Keratinocyte (primary cell): ENCODE data around the gene ATRNL1. TPM values are rescaled to one million over a fixed set of nuclear protein-coding genes. Genes with fewer than 3 reads are reported as not detected.

Experiments used
- DNase-seq: peaks from one replicate; pipeline ENCODE4 v3.0.0-alpha.2; 2011; ENCODE audit warnings: low read depth, missing footprints, low spot score
- FAIRE-seq: peaks from 2 replicates; lab custom pipeline; 2011; peaks lifted over from hg19 to GRCh38; lab: Jason Lieb, UNC
- H2AFZ ChIP-seq: 2 replicates; pipeline ENCODE4 v1.6.0; 2012; ENCODE audit warnings: low read length, control low read depth, inconsistent platforms; ENCODE audit not compliant: control insufficient read depth
- H3K27ac ChIP-seq: 2 replicates; pipeline ENCODE4 v1.5.1; 2011; ENCODE audit warnings: low read length; ENCODE audit not compliant: control insufficient read depth, insufficient read depth
- H3K27me3 ChIP-seq: 3 replicates; pipeline ENCODE4 v1.6.0; 2011; ENCODE audit warnings: low read length; ENCODE audit not compliant: control insufficient read depth, insufficient read depth; ENCODE audit errors: extremely low read depth
- H3K36me3 ChIP-seq, 2 experiments: 2 replicates in 1 of 2; 3 replicates in 1 of 2; pipeline ENCODE4 v1.5.1; 2011; ENCODE audit warnings: low read length in 2 of 2, mild to moderate bottlenecking in 1 of 2; ENCODE audit not compliant: control insufficient read depth in 2 of 2, insufficient read depth in 2 of 2; ENCODE audit errors: extremely low read depth in 1 of 2
- H3K4me1 ChIP-seq: 3 replicates; pipeline ENCODE4 v1.5.1; 2011; ENCODE audit warnings: low read length; ENCODE audit not compliant: control insufficient read depth, insufficient read depth; ENCODE audit errors: extremely low read depth
- H3K4me2 ChIP-seq: 3 replicates; pipeline ENCODE4 v1.6.0; 2011; ENCODE audit warnings: low read depth, low read length; ENCODE audit not compliant: control insufficient read depth, insufficient read depth; ENCODE audit errors: extremely low read depth
- H3K4me3 ChIP-seq, 3 experiments: fragments of 200-600 bp in 1 of 3; sonication (generic) in 1 of 3; 2 replicates in 2 of 3; 3 replicates in 1 of 3; pipeline ENCODE4 v1.5.1; 2011 to 2016; ENCODE audit warnings: low read length in 3 of 3, mild to moderate bottlenecking in 3 of 3, control low read depth in 2 of 3, inconsistent platforms in 1 of 3, low read depth in 1 of 3, mixed read lengths in 1 of 3, mixed run types in 1 of 3, moderate library complexity in 1 of 3; ENCODE audit not compliant: control insufficient read depth in 2 of 3, insufficient read depth in 2 of 3; ENCODE audit errors: extremely low read depth in 1 of 3
- H3K79me2 ChIP-seq: 2 replicates; pipeline ENCODE4 v1.6.0; 2012; ENCODE audit warnings: low read length; ENCODE audit not compliant: control insufficient read depth, insufficient read depth
- H3K9ac ChIP-seq: 3 replicates; pipeline ENCODE4 v1.6.0; 2011; ENCODE audit warnings: low read length; ENCODE audit not compliant: control insufficient read depth, insufficient read depth; ENCODE audit errors: extremely low read depth
- H3K9me1 ChIP-seq: 3 replicates; pipeline ENCODE4 v1.6.0; 2011; ENCODE audit warnings: low read length; ENCODE audit not compliant: control insufficient read depth, insufficient read depth; ENCODE audit errors: extremely low read depth
- H3K9me3 ChIP-seq: 2 replicates; pipeline ENCODE4 v1.5.1; 2012; ENCODE audit warnings: low read depth, low read length; ENCODE audit not compliant: control insufficient read depth
- H4K20me1 ChIP-seq: 3 replicates; pipeline ENCODE4 v1.6.0; 2011; ENCODE audit warnings: low read length; ENCODE audit not compliant: control insufficient read depth, insufficient read depth; ENCODE audit errors: extremely low read depth
- CTCF ChIP-seq, 3 experiments: IDR thresholded peaks in 1 of 3; conservative IDR thresholded peaks in 1 of 3; optimal IDR thresholded peaks in 1 of 3; 2 replicates in 2 of 3; 3 replicates in 1 of 3; pipeline versions ENCODE3 to v1.5.1; 2011; ENCODE audit warnings: low read length in 3 of 3, mild to moderate bottlenecking in 3 of 3, moderate library complexity in 2 of 3, control low read depth in 1 of 3, inconsistent platforms in 1 of 3; ENCODE audit not compliant: insufficient read depth in 2 of 3; ENCODE audit errors: extremely low read depth in 1 of 3
- EZH2 ChIP-seq: IDR thresholded peaks from one replicate; pipeline ENCODE4 v1.6.1; 2012; ENCODE audit warnings: inconsistent platforms, mild to moderate bottlenecking, low read length, moderate library complexity
- dilution Hi-C: fragments of 300-500 bp; cut with MboI; formaldehyde crosslinking; loops from one replicate; pipeline ENCODE4 v1.7.0; 2020; ENCODE audit warnings: low sequenced_read_pairs; ENCODE audit not compliant: extremely low pct_ligation_motif_present
- polyA plus RNA-seq, 5 experiments: library from polyadenylated mRNA; depleted of rRNA in 3 of 5; stranded (reverse) in 3 of 5; stranded (forward) in 1 of 5; unstranded in 1 of 5; fragments of >200 nt; gene quantifications; 1 replicate in 1 of 5; 2 replicates in 3 of 5; 3 replicates in 1 of 5; pipeline versions ENCODE4 v1.2.1 to v1.2.3, GENCODE V29; 2011 to 2012; ENCODE audit warnings: missing spikeins in 2 of 5, low read depth in 1 of 5, low replicate concordance in 1 of 5

ATRNL1 gene
- polyA plus RNA-seq, 1 donor (not counting 4 experiments of a cell fraction or from before 2014, with no cell fraction given), result 0.07 TPM

DNA sequence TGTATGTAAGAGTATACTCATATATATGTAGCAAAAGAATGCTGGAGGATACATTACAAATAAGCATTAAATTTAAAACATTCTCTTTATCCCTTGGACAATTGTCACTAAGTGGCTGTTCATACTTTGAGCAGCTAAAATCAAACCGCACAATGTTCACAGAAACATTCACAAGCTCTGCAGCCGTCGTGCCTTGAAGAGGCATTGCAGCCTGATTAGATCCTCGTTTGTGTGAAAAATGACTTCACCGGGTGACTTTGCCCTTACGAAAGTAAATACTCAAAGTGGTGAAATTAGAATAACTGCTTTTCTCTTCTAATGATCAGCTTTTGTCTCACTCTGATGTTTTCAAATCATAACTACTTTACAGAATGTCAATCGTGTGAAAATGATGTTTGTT lies 860.8 kb downstream of the ATRNL1 start:
- no peak overlapping the region for H3K27ac ChIP-seq
- FAIRE-seq, result no peak
- H3K4me1 ChIP-seq, result peaks cover 4% of the 10 kb centered on the region

DNA sequence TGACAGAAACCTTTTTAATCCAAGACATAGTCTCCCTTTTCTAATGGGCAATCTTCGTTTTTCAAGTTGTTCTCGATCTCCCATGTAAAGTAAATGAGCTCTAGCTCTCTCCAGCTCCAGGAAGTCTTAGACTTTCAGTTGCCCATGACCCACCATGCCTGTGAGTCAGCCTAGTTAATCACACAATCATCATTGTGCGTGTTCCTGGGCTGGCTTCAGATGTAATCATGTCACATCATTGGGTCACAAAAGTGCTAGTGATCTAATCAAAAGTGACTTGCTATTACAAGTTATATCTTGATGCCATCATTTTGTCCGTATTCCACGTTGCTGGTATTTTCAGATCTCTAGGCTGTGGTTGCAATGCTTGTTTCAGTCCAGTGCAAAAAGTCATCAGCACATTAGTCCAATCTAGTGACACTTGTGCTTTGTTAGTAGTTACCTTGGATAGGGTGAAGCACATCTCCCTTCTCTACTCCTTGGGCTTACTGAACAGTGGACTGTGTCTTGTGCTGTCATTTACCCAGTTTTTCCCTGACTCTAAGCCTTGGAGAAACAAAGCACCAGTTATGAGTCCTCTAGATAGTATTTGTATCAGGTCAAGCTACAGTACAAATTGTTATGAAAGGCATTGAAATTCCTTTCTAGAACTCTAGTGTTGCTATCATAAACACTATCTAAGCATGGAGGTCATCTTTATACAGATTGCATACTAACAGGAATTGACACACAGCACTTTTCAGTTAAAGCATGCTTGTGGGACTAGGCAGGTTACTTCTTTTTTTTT lies 863.3 kb downstream of the ATRNL1 start:
- Histone ChIP-seq H3K9me3 (no peaks in the 10 kb centered on the region), H3K4me2 (no peak overlapping the region), H2AFZ (no peak overlapping the region), H3K4me3 (no peak overlapping the region), H3K79me2 (no peaks in the 10 kb centered on the region), H3K36me3 (no peaks in the 10 kb centered on the region), H3K27ac (no peak overlapping the region), H4K20me1 (no peaks in the 10 kb centered on the region), H3K9me1 (no peaks in the 10 kb centered on the region), H3K4me1 (peaks cover 4% of the 10 kb centered on the region), H3K9ac (no peak overlapping the region), H3K27me3 (no peaks in the 10 kb centered on the region)
- dilution Hi-C loops, result no loop called here
- FAIRE-seq, result peak; percentile 9
- no peak for DNase-seq
- TF ChIP-seq EZH2, result no peak
- no peak for TF ChIP-seq CTCF (optimal IDR thresholded peaks at IDR 0.05 in 1 of 3, IDR thresholded peaks at IDR 0.05 in 1 of 3, conservative IDR thresholded peaks at IDR 0.05 in 1 of 3; ENCODE audit: extremely low read depth in 1 of 3, insufficient read depth in 2 of 3, low read length in 3 of 3)

More for the DNA sequence above, 860.8 kb downstream of the ATRNL1 start:
- no peak overlapping the region for H2AFZ ChIP-seq
- H4K20me1 ChIP-seq, result no peaks in the 10 kb centered on the region
- no peaks in the 10 kb centered on the region for H3K9me1 ChIP-seq
- dilution Hi-C loops, result no loop called here
- TF ChIP-seq EZH2, result no peak
- TF ChIP-seq CTCF (optimal IDR thresholded peaks at IDR 0.05 in 1 of 3, IDR thresholded peaks at IDR 0.05 in 1 of 3, conservative IDR thresholded peaks at IDR 0.05 in 1 of 3; ENCODE audit: extremely low read depth in 1 of 3, insufficient read depth in 2 of 3, low read length in 3 of 3), result no peak
- no peak overlapping the region for H3K4me2 ChIP-seq
- no peaks in the 10 kb centered on the region for H3K27me3 ChIP-seq
- no peaks in the 10 kb centered on the region for H3K9me3 ChIP-seq
- no peak overlapping the region for H3K9ac ChIP-seq
- H3K79me2 ChIP-seq, result no peaks in the 10 kb centered on the region
- DNase-seq, result no peak
- no peaks in the 10 kb centered on the region for H3K36me3 ChIP-seq
- no peak overlapping the region for H3K4me3 ChIP-seq
